Measurements from ENCODE around the gene MPRIP.
"Not testable (repeated sequence)": the region's sequence is repeated elsewhere in the genome, so short reads cannot be mapped to it uniquely, and the experiment has no call there.

Gene MPRIP

GRCh38 chr17:17175340-17175739 lies 133.1 kb downstream of the MPRIP start:
- DNase-seq: no peak

GRCh38 chr17:17175917-17176316 lies 133.7 kb downstream of the MPRIP start:
- DNase-seq: no peak

- no peak for DNase-seq
These were observed 134.1 kb downstream of the MPRIP start for GRCh38 chr17:17176341-17176740.

- DNase-seq: no peak
These were observed 134.9 kb downstream of the MPRIP start for GRCh38 chr17:17177176-17177575.

GRCh38 chr17:17179371-17179827 lies 137.1 kb downstream of the MPRIP start:
- no peak for DNase-seq

- DNase-seq: no peak
These were observed 137.9 kb downstream of the MPRIP start for GRCh38 chr17:17180141-17180603.

- DNase-seq: no peak
These were observed 138.7 kb downstream of the MPRIP start for GRCh38 chr17:17180741-17181525.

- no peak for DNase-seq
These were observed 139.7 kb downstream of the MPRIP start for GRCh38 chr17:17181666-17182597.

- DNase-seq: no peak
These were observed 140.4 kb downstream of the MPRIP start for GRCh38 chr17:17182598-17183136.

- no peak for DNase-seq
These were observed 141.5 kb downstream of the MPRIP start for GRCh38 chr17:17183744-17184143.

- DNase-seq: not testable (repeated sequence)
These were observed 142.9 kb downstream of the MPRIP start for GRCh38 chr17:17184985-17185757.

- no peak for DNase-seq
These were observed 143.8 kb downstream of the MPRIP start for GRCh38 chr17:17186051-17186450.

GRCh38 chr17:17186551-17187505 lies 144.6 kb downstream of the MPRIP start:
- no peak for DNase-seq

GRCh38 chr17:17188586-17188985 lies 146.3 kb downstream of the MPRIP start:
- no peak for DNase-seq

GRCh38 chr17:17189559-17189958 lies 147.3 kb downstream of the MPRIP start:
- no peak for DNase-seq

GRCh38 chr17:17190188-17190587 lies 147.9 kb downstream of the MPRIP start:
- no peak for DNase-seq

- DNase-seq: peak; percentile 64
These were observed 149.1 kb downstream of the MPRIP start for GRCh38 chr17:17191346-17191792.

GRCh38 chr17:17191961-17192381 lies 149.7 kb downstream of the MPRIP start:
- no peak for DNase-seq

- not testable (repeated sequence) for DNase-seq
These were observed 153.2 kb downstream of the MPRIP start for GRCh38 chr17:17195466-17195865.

- no peak for DNase-seq
These were observed 154.5 kb downstream of the MPRIP start for GRCh38 chr17:17196776-17197175.

- DNase-seq: no peak
These were observed 156.0 kb downstream of the MPRIP start for GRCh38 chr17:17198281-17198680.
